SIG-M5 treated with dmso at 0.1 percent for 504 hours (cell line): ENCODE results near the gene ZNF839.
"Not testable (repeated sequence)": the region's sequence is repeated elsewhere in the genome, so short reads cannot be mapped to it uniquely, and the experiment has no call there.

ENCODE experiments used
- DNase-seq: peaks from one replicate; lab custom pipeline; 2025; ENCODE audit not compliant: unreplicated experiment; lab: John Stamatoyannopoulos, UW

The ZNF839 gene

DNA sequence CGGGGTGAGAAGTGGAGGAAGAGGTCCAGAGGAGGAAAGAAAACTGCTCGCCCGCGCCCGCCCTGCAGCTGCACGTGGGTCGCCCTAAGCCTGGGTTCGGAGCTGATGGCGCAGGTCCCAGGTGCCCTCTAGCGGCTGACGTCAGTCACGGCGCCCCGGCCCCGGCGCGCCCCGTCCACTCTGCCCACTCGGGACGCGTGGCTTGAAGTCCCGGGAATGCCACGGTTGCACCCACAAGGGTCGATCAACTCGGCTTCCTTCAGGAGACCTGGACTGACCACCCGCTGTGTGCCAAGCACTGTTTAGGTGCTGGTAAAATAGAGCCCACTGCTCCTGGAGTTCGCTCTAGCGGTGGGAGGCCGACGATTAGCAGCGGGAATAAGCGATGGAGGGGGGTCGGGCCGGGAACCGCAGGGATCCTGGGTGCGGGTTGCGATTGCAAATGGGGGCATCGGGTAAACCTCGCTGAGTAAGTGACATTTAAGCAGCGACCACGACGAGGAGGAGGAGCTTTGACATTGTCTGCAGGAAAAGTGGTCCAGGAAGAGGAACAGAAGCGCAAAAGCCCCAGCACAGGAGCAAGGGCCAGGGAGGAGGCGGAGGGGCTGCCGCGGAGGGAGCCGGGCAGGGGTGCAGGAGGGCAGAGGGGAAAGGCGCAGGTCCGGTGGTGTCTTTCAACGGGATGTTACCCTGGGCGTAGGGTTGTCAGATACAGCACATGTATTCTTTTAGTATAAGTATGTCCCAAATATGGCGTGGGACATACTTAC is 5.1 kb upstream of the ZNF839 start:
- DNase-seq: peak; percentile 83

DNA sequence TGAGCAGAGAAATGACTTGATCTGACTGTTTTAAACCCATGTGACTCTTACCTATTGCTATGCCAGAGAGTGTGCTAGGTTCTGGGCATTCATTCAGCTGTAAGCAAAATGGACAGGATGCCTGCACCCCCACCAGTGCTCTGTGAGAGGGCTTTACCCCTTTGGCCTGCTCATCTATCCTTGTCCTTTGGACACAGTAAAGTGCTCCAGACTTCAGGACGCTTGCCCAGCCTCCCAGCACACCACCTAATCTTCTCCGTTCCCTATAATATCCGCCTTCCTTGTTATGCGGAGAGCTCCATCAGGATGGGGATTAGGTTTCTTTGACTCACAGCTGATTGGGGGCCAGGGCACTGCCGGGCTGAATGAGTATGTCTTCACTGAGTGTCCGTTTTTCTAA is 4.4 kb upstream of the ZNF839 start:
- no peak for DNase-seq

GRCh38 chr14:102316338-102316742 is 3.2 kb upstream of the ZNF839 start:
- no peak for DNase-seq

GRCh38 chr14:102316743-102317563 is 2.6 kb upstream of the ZNF839 start:
- DNase-seq: peak; percentile 86

GRCh38 chr14:102317564-102318248 is 1.8 kb upstream of the ZNF839 start:
- DNase-seq: peak; percentile 83

DNA sequence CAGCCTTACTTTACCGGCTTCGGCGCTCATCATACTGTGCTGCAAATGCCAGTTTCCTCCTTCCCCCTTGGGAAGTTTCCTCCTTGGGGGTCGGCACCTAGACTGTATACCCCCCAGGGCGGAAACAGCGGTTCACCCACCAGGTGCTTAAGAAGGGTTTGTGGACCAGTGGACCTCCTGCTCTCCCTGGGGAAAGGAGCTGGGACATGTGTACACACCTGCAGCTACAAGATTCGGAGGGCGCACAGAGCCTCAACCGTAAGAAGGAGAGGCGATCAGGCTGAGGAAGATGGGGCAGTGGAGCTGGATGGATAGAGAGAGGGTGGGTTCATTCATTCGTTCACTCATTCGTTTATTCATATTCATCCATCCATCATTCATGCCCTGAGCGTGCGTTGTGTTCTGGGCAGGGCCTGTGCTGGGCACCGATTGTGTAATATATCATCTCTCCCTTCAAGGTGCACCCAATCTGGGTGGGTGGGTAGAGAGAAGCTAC is 717 bp upstream of the ZNF839 start:
- DNase-seq: no peak

DNA sequence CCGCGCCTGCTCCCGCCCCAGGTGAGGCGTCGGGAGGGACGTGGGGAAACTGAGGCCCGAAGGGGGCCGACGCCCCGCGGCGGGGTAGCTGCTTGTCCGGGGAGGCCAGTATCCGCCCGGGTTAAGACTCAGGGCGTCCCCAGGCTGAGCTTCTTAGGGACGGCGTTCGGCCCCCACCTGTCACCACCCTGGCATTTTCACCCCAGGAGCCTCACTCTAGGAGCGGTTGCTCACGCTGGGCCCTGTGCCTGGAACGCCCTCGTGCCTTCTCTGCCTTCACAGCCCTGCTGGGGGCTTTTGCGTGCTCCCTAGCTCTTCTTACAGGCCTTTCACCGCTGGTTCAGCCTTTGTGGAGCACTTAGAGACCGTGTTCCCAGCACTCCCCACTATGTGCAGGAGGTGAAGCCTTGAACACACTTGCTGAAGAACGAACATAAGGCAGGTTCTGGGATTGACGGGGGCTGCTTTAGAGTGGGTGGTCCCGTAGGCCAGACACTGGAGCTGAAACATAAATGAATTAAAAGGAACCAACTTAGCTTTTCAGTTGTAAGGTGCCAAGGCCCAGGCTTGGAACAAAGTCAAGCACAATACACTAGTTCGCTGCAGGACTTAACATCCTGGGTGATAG is 601 bp downstream of the ZNF839 start:
- DNase-seq: peak; percentile 22

DNA sequence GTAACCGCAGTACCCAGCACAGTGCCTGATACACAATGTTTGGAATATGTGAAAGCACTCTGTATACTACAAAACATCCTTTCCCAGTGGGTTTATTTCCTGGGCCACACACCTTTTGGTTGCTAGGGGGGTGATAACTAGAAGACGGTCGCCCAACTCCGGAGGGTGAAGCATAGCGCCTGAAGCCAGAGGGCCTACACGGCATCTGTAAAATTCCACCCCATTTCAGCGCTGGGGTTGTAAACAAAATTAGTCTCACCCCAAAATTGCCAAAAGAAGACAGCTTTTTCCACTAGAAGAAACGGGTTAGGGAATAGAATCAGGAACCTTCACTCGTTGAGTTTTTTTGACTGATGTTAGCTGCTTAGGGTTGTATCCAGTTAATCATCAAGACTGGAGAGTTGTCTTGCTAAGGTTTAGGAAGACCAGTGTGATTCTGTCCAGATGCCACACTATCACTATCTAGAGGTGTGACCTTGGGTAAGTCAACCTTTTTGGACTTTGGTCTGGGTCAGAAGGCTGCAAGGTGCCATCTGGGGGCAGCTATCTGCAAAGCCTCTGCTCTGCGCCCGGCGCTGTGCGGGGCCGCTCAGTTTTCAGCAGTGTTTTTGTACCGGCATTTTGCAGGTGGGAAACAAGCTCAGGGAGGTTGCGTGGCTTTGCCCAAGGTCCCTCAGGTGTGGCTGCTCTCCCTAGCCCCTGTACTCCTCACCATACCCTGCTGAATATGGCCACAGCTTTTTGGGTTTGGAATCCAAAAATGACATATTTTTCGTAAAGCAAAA is 1.3 kb downstream of the ZNF839 start:
- DNase-seq: no peak

- no peak for DNase-seq
These were observed 2.2 kb downstream of the ZNF839 start for GRCh38 chr14:102321456-102322422.

DNA sequence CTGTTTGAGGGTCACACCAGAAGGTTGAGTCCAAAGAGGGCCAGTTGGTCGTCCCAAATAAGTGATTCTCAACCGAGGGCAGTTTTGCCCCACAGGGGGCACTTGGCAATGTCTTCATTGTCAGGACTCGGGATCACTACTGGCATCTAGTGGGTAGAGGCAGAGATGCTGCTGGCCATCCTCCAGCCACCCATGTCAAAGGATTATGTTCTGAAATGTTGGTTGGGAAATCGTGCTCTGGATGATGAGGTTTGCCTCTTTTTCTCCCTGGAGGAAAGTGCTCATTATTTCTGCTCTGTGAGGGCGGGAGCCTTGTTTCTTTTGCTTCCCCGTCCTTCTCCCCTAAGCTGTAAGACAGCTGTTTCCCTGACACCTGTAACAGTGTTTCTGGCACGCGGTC is 3.6 kb downstream of the ZNF839 start:
- peak; percentile 75 for DNase-seq

DNA sequence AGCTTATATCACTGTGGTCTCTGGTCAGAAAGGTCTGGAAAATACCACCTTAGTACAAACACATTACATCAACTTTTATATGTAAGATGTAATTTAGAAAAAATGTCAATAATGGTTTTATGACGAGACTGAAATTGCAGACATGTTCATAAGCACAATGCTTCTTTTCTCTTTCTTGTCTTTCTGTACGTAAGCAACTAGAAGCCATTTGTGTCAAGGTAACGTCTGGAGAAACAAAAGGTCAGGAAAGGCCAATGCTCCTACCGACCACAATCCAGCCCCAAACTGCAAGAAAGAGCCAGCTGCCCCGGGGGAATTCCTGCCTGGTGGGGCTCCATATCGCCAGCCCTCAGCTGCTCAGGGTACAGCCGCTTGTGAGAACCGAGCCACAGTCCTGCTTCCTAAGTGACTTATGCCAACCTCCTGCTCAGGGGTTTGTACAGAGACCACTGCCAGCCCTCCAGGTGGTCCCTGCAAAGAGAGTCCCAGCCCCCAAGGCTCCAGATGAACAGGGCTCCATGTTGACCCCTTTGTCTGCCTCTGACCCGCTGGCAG is 6.3 kb downstream of the ZNF839 start:
- DNase-seq: no peak

- no peak for DNase-seq
These were observed 7.0 kb downstream of the ZNF839 start for GRCh38 chr14:102326583-102326982.

DNA sequence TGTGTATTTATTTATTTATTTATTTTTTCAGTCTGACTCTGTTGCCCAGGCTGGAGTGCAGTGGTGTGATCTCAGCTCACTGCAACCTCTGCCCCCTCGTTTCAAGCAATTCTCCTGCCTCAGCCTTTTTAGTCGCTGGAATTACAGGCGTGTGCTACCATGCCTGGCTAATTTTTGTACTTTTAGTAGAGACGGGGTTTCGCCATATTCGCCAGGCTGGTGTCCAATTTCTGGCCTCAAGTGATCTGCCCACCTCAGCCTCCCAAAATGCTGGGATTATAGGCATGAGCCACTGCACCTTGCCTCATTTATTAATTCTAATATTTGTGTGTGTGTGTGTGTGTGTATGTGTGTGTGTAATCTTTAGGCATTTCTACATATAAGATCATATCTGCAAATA is 9.8 kb downstream of the ZNF839 start:
- DNase-seq: not testable (repeated sequence)

GRCh38 chr14:102330806-102331205 is 11.3 kb downstream of the ZNF839 start:
- DNase-seq: no peak

DNA sequence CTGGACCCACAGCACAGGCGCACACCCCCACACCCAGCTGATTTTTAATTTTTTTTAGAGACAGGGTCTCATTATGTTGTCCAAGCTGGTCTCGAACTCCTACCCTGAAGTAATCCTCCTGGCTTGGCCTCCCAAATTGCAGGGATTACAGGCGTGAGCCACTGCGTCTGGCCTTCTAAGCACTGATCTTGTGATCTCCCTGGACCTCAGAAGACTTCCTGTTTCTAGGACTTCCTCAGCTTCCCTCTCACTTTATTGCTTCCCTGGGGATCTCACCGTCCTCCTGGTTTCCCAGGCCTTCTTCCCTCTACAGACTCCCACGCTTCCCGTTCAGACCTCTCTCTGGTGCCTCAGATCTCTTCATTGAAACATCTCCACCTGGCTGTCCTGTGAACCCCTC is 13.8 kb downstream of the ZNF839 start:
- DNase-seq: no peak

- no peak for DNase-seq
These were observed 14.5 kb downstream of the ZNF839 start for GRCh38 chr14:102333795-102334705.

DNA sequence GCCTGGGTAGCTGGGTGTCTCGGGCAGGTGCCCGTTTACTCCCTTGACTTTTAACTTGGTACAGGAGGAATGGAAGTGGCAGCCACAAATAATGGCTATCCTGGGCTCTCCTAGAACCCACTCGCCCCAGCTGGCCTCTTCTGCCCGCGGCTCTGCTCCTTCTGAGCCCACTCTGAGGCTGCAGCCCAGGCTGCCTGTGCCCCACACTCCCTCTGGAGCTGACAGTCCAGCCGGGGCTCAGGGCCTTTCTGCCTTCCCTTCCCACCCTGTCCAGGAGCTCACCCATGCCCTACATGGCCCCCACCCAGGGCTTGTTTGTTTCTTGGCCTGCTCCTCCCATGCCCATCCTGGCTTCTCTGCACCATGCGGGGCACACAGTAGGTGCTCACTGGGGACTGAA is 15.6 kb downstream of the ZNF839 start:
- DNase-seq: no peak

DNA sequence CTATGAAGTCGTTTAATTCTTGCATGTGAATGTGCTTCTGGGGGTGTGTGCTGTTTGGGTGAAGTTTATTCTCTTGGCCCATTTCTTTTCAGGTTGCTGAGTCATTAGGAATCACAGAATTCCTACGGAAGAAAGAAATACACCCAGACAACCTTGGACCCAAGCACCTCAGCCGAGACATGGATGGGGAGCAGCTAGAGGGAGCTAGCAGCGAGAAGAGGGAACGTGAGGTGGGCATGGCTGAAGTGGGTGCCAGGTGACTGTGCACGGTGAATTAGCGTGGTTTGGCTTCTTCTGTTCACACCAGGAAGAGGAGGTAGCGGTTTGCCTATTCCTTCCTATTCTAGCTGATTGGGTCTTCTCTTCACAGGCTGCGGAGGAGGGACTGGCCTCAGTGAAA is 19.2 kb downstream of the ZNF839 start:
- no peak for DNase-seq
